ENCODE results near the gene TAOK3. TPM values are rescaled to one million over a fixed set of nuclear protein-coding genes. Genes with fewer than 3 reads are reported as not detected.

TAOK3 gene
- total RNA-seq, 1 experiment from 2014 or later = 55.8 TPM

DNA sequence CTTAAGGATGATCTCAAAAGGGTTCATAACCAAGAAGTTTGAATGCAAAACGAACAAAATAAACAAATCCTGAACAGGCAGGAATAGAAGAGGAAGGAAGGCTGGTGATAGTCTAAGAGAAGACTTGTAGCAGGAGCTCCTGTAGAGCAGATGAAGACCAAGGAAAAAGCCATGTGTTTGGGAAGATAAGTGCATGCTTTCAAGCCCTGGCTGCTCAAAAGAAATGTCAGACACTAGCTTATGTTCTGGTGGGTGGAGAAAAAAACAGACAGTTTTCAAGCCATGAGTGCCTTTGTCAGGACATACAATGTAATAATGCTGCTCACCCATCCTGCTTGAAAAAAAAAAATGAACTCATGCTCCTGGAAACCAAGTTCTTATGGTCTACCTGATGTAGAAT lies 27.4 kb downstream of the TAOK3 start:
- no peak overlapping the region for H3K4me3 ChIP-seq
- H4K20me1 ChIP-seq (ENCODE audit: insufficient read depth) = no peaks in the 10 kb centered on the region
- CTCF ChIA-PET = no interaction called here
- no peak overlapping the region for H2AFZ ChIP-seq
- no peak overlapping the region for H3K27ac ChIP-seq
- POLR2A ChIA-PET (ENCODE audit: unreplicated experiment) = no interaction called here
- no peaks in the 10 kb centered on the region for H3K4me1 ChIP-seq (replicated peaks; ENCODE audit: insufficient read depth)
- no peaks in the 10 kb centered on the region for H3K27me3 ChIP-seq (ENCODE audit: insufficient read depth, low read depth)
- H3K9me2 ChIP-seq (ENCODE audit: insufficient read depth) = no peaks in the 10 kb centered on the region
- no peak for DNase-seq
- H3K79me2 ChIP-seq (ENCODE audit: low read depth) = peaks cover 10% of the 10 kb centered on the region
- no peaks in the 10 kb centered on the region for H3F3A ChIP-seq (ENCODE audit: insufficient read depth, low read depth)
- intact Hi-C loops (cut with micrococcal nuclease; ENCODE audit: unreplicated experiment) = no loop called here
- no peaks in the 10 kb centered on the region; the same call in 1 of the 2 replicates for H3K9me3 ChIP-seq (ENCODE audit: insufficient read depth, low read depth)
- TF ChIP-seq CTCF (conservative IDR thresholded peaks at IDR 0.05) = no peak
- TF ChIP-seq EZH2 (IDR thresholded peaks at IDR 0.05; ENCODE audit: low read depth) = no peak
- no peaks in the 10 kb centered on the region for H3K36me3 ChIP-seq (ENCODE audit: low read depth)
- no TSS peak for BruUV-seq (replicated peaks)
- H3K4me2 ChIP-seq = no peak overlapping the region

DNA sequence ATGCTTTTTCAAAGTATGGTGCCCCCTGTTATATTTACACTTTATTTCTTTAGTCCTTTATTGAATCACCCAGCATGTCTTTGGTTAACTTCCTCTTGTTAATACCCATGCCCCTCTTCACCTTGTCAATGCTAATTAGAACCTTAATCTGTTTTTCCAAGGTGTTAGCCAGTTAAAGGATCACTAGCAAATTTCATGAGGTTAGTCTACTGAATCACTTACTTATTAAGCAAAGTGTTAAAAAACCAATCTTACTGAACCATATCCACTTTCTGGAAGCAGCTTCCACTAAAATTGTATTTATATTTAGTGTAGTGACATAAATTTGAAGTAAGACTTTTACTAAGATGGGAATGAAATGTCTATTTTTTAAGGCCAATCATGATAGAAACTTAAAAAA lies 27.9 kb downstream of the TAOK3 start:
- peaks cover 5% of the 10 kb centered on the region for H3K79me2 ChIP-seq (ENCODE audit: low read depth)
- TF ChIP-seq EZH2 (IDR thresholded peaks at IDR 0.05; ENCODE audit: low read depth) (no peak), CTCF (conservative IDR thresholded peaks at IDR 0.05) (no peak)
- H3K4me3 ChIP-seq = no peak overlapping the region
- intact Hi-C loops (cut with micrococcal nuclease; ENCODE audit: unreplicated experiment) = no loop called here
- no peak for DNase-seq
- BruUV-seq (replicated peaks) = no TSS peak
- CTCF ChIA-PET = no interaction called here
- no peak overlapping the region for H3K27ac ChIP-seq
- no peaks in the 10 kb centered on the region for H3F3A ChIP-seq (ENCODE audit: insufficient read depth, low read depth)
- H3K9me2 ChIP-seq (ENCODE audit: insufficient read depth) = no peaks in the 10 kb centered on the region
- POLR2A ChIA-PET (ENCODE audit: unreplicated experiment) = no interaction called here
- H3K36me3 ChIP-seq (ENCODE audit: low read depth) = no peaks in the 10 kb centered on the region
- H3K4me1 ChIP-seq (replicated peaks; ENCODE audit: insufficient read depth) = no peaks in the 10 kb centered on the region
- H3K9me3 ChIP-seq (ENCODE audit: insufficient read depth, low read depth) = no peaks in the 10 kb centered on the region; the same call in 1 of the 2 replicates
- no peak overlapping the region for H2AFZ ChIP-seq
- H4K20me1 ChIP-seq (ENCODE audit: insufficient read depth) = no peaks in the 10 kb centered on the region
- H3K4me2 ChIP-seq = no peak overlapping the region
- H3K27me3 ChIP-seq (ENCODE audit: insufficient read depth, low read depth) = no peaks in the 10 kb centered on the region

DNA sequence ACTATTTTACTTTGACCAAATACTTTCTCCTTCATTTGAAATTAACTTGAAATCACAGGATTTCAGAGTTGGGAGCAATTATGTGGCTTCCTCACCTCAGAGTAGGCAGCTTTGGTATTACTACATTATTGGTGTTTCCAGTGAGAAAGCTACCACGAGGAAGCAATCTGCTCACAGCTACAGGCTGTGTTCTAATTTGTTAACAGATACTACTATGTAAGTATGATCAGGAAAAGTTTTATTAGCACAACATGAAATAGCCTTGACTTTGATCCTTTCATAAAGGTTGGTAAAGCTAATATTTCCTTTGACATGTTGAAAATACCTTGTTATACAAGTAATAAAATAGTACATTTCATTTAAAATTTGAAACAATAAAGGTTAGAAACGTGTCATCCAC lies 30.6 kb downstream of the TAOK3 start:
- intact Hi-C loops (cut with micrococcal nuclease; ENCODE audit: unreplicated experiment) = no loop called here
- no peaks in the 10 kb centered on the region for H3F3A ChIP-seq (ENCODE audit: insufficient read depth, low read depth)
- POLR2A ChIA-PET (ENCODE audit: unreplicated experiment) = no interaction called here
- H3K4me3 ChIP-seq = no peak overlapping the region
- H4K20me1 ChIP-seq (ENCODE audit: insufficient read depth) = no peaks in the 10 kb centered on the region
- CTCF ChIA-PET = no interaction called here
- H3K27me3 ChIP-seq (ENCODE audit: insufficient read depth, low read depth) = no peaks in the 10 kb centered on the region
- no peak overlapping the region for H3K27ac ChIP-seq
- no peak for TF ChIP-seq EZH2 (IDR thresholded peaks at IDR 0.05; ENCODE audit: low read depth)
- no peak for TF ChIP-seq CTCF (conservative IDR thresholded peaks at IDR 0.05)
- no peaks in the 10 kb centered on the region for H3K9me2 ChIP-seq (ENCODE audit: insufficient read depth)
- H2AFZ ChIP-seq = no peak overlapping the region
- no peaks in the 10 kb centered on the region for H3K4me1 ChIP-seq (replicated peaks; ENCODE audit: insufficient read depth)
- H3K79me2 ChIP-seq (ENCODE audit: low read depth) = no peaks in the 10 kb centered on the region; the same call in 1 of the 2 replicates
- no TSS peak for BruUV-seq (replicated peaks)
- no peak overlapping the region for H3K4me2 ChIP-seq
- DNase-seq = no peak
- no peaks in the 10 kb centered on the region; the same call in 1 of the 2 replicates for H3K9me3 ChIP-seq (ENCODE audit: insufficient read depth, low read depth)
- no peaks in the 10 kb centered on the region for H3K36me3 ChIP-seq (ENCODE audit: low read depth)
